Measurements from ENCODE around the gene TBC1D7.

DNA sequence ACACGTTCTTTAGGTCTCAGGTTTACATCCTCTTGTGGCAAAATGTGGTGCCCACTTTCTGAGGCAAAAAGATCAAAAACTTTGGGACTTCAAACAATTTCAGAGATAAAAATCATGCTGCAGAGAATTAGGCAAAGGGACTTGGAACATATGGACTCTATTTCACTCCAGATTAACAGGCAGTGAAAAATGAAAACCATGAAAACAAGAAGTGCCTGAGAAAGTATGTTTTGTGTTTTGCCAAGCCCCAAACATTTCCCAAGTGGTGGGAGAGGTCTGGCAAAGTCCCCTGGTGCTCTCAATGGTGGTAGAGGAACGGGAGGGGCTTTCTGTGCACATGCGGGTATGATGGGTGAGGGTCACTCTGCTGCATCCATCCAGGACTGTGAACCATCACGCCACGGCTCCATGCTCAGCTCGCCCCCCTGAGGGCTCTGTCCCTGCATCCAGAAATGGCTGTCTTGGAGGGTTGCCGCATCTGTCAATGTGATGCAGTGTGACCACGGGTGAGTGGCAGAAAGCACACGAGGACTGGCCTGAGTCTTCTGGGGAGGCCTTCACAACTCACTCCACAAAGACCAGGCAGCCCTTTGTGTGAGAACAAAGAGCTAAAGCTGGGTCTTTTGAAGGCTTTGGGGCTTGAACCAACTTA, 43.2 kb upstream of the TBC1D7 start:
- TF ChIP-seq CTCF (IDR thresholded peaks at IDR 0.05; ENCODE audit: low read depth, low read length, poor library complexity, severe bottlenecking), result no peak
- TF ChIP-seq EZH2phosphoT487 (IDR thresholded peaks at IDR 0.05; ENCODE audit: borderline replicate concordance, low read length), result no peak

All from DOHH2 (cell line).